ENCODE results near the gene ZNF862. TPM values are rescaled to one million over a fixed set of nuclear protein-coding genes. Genes with fewer than 3 reads are reported as not detected.
"Not testable (repeated sequence)": the region's sequence is repeated elsewhere in the genome, so short reads cannot be mapped to it uniquely, and the experiment has no call there.

The ZNF862 gene
- total and polyA plus RNA-seq, 2 donors from 2014 or later = 5.7 to 29.1 TPM

GRCh38 chr7:149885191-149886017 is 47.2 kb downstream of the ZNF862 start:
- H3K36me3 ChIP-seq (ENCODE audit: control insufficient read depth in 2 of 3, insufficient read depth in 3 of 3, low read length in 3 of 3) = no peaks in the 10 kb centered on the region
- TF ChIP-seq, protein P1, sequence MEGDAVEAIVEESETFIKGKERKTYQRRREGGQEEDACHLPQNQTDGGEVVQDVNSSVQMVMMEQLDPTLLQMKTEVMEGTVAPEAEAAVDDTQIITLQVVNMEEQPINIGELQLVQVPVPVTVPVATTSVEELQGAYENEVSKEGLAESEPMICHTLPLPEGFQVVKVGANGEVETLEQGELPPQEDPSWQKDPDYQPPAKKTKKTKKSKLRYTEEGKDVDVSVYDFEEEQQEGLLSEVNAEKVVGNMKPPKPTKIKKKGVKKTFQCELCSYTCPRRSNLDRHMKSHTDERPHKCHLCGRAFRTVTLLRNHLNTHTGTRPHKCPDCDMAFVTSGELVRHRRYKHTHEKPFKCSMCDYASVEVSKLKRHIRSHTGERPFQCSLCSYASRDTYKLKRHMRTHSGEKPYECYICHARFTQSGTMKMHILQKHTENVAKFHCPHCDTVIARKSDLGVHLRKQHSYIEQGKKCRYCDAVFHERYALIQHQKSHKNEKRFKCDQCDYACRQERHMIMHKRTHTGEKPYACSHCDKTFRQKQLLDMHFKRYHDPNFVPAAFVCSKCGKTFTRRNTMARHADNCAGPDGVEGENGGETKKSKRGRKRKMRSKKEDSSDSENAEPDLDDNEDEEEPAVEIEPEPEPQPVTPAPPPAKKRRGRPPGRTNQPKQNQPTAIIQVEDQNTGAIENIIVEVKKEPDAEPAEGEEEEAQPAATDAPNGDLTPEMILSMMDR (IDR thresholded peaks at IDR 0.05; ENCODE audit: borderline replicate concordance, extremely low read depth, insufficient read depth) = no peak
- no peaks in the 10 kb centered on the region for H3K27me3 ChIP-seq (ENCODE audit: control insufficient read depth, insufficient read depth, low read length)
- H3K4me3 ChIP-seq (ENCODE audit: low read length in 3 of 3) = no peak overlapping the region
- intact Hi-C loops (cut with DNase I) = no loop called here
- FAIRE-seq = no peak
- peak in 3 of 5 donors; percentile 31 to 71 (median 47) for DNase-seq
- H3K4me1 ChIP-seq (ENCODE audit: control insufficient read depth in 2 of 3, insufficient read depth in 2 of 3, low read depth in 1 of 3, low read length in 3 of 3) = peaks cover 0 to 11% (median 0%) of the 10 kb centered on the region in 3 donors
- H3K27ac ChIP-seq (ENCODE audit: low read depth in 2 of 2, low read length in 2 of 2) = no peak overlapping the region
- no peaks in the 10 kb centered on the region for H3K9me3 ChIP-seq (ENCODE audit: control insufficient read depth in 2 of 3, insufficient read depth in 1 of 3, low read length in 3 of 3)
- no peak overlapping the region for H3K9ac ChIP-seq (ENCODE audit: low read length in 3 of 3)

DNA sequence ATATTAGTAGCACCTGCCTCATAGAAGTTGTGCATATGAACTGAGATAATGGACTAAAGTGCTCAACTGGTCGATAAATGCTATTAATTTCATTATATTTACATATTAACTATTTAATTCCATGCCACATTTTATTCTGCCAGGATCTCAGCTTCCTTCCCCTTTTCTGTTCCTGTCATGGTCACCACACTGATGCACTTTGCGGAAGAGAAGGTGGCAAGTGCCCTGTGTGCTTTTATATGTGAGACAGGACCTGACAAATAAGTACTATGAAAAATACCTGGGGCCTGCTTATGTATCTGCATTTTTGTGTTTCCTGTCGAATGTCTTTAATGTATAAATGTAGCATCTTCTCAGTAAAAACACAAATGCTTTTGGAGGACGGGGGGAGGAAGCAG is 47.8 kb downstream of the ZNF862 start:
- no peak overlapping the region for H3K27ac ChIP-seq (ENCODE audit: low read depth in 2 of 2, low read length in 2 of 2)
- no peak for FAIRE-seq
- H3K4me1 ChIP-seq (ENCODE audit: control insufficient read depth in 2 of 3, insufficient read depth in 2 of 3, low read depth in 1 of 3, low read length in 3 of 3) = peaks cover 0 to 11% (median 0%) of the 10 kb centered on the region in 3 donors

DNA sequence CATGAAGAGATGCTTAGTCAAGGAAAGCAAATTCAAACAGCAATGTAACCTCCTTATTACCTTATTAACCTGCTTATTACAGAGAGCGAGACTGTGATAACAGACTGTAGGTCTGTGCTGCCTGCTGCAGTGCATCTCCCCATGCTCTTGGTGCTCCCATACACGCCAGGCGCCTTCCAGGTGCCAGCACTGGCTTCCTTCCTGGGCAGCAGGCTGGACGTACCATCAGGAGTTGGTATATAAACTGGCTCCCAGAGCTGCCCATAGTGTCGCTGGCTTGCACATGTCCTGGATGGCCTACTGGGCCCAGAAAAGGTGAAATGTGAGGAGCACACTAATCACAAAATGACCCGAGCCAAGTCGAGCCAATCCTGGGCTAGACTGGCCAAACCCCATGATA is 49.1 kb downstream of the ZNF862 start:
- FAIRE-seq (no peak), DNase-seq (no peak)
- Histone ChIP-seq H3K4me3 (ENCODE audit: low read length in 3 of 3) (no peak overlapping the region), H3K9ac (ENCODE audit: low read length in 3 of 3) (no peak overlapping the region), H3K36me3 (ENCODE audit: control insufficient read depth in 2 of 3, insufficient read depth in 3 of 3, low read length in 3 of 3) (no peaks in the 10 kb centered on the region), H3K4me1 (ENCODE audit: control insufficient read depth in 2 of 3, insufficient read depth in 2 of 3, low read depth in 1 of 3, low read length in 3 of 3) (peaks cover 0 to 8% (median 0%) of the 10 kb centered on the region in 3 donors), H3K27me3 (ENCODE audit: control insufficient read depth, insufficient read depth, low read length) (no peaks in the 10 kb centered on the region), H3K27ac (ENCODE audit: low read depth in 2 of 2, low read length in 2 of 2) (no peak overlapping the region), H3K9me3 (ENCODE audit: control insufficient read depth in 2 of 3, insufficient read depth in 1 of 3, low read length in 3 of 3) (no peaks in the 10 kb centered on the region)
- TF ChIP-seq, protein P1 (IDR thresholded peaks at IDR 0.05; ENCODE audit: borderline replicate concordance, extremely low read depth, insufficient read depth) = no peak
- intact Hi-C loops (cut with DNase I) = no loop called here

More for the DNA sequence above, 47.8 kb downstream of the ZNF862 start:
- intact Hi-C loops (cut with DNase I) = no loop called here
- TF ChIP-seq, protein P1 (IDR thresholded peaks at IDR 0.05; ENCODE audit: borderline replicate concordance, extremely low read depth, insufficient read depth) = no peak
- H3K27me3 ChIP-seq (ENCODE audit: control insufficient read depth, insufficient read depth, low read length) = no peaks in the 10 kb centered on the region
- no peak overlapping the region for H3K9ac ChIP-seq (ENCODE audit: low read length in 3 of 3)
- no peak overlapping the region for H3K4me3 ChIP-seq (ENCODE audit: low read length in 3 of 3)
- no peak for DNase-seq
- H3K9me3 ChIP-seq (ENCODE audit: control insufficient read depth in 2 of 3, insufficient read depth in 1 of 3, low read length in 3 of 3) = no peaks in the 10 kb centered on the region
- H3K36me3 ChIP-seq (ENCODE audit: control insufficient read depth in 2 of 3, insufficient read depth in 3 of 3, low read length in 3 of 3) = no peaks in the 10 kb centered on the region

GRCh38 chr7:149890715-149891114 is 52.5 kb downstream of the ZNF862 start:
- H3K9ac ChIP-seq (ENCODE audit: low read length in 3 of 3); FAIRE-seq; H3K4me1 ChIP-seq (ENCODE audit: control insufficient read depth in 2 of 3, insufficient read depth in 2 of 3, low read depth in 1 of 3, low read length in 3 of 3); DNase-seq; H3K4me3 ChIP-seq (ENCODE audit: low read length in 3 of 3); H3K27ac ChIP-seq (ENCODE audit: low read depth in 2 of 2, low read length in 2 of 2); H3K36me3 ChIP-seq (ENCODE audit: control insufficient read depth in 2 of 3, insufficient read depth in 3 of 3, low read length in 3 of 3); intact Hi-C loops (cut with DNase I); H3K9me3 ChIP-seq (ENCODE audit: control insufficient read depth in 2 of 3, insufficient read depth in 1 of 3, low read length in 3 of 3); H3K27me3 ChIP-seq (ENCODE audit: control insufficient read depth, insufficient read depth, low read length): not testable (repeated sequence)

- H3K9ac ChIP-seq (ENCODE audit: low read length in 3 of 3); H3K9me3 ChIP-seq (ENCODE audit: control insufficient read depth in 2 of 3, insufficient read depth in 1 of 3, low read length in 3 of 3); H3K27me3 ChIP-seq (ENCODE audit: control insufficient read depth, insufficient read depth, low read length); intact Hi-C loops (cut with DNase I); DNase-seq; H3K4me1 ChIP-seq (ENCODE audit: control insufficient read depth in 2 of 3, insufficient read depth in 2 of 3, low read depth in 1 of 3, low read length in 3 of 3); H3K4me3 ChIP-seq (ENCODE audit: low read length in 3 of 3); FAIRE-seq; H3K36me3 ChIP-seq (ENCODE audit: control insufficient read depth in 2 of 3, insufficient read depth in 3 of 3, low read length in 3 of 3); H3K27ac ChIP-seq (ENCODE audit: low read depth in 2 of 2, low read length in 2 of 2): not testable (repeated sequence)
These were observed 56.8 kb downstream of the ZNF862 start for GRCh38 chr7:149894957-149895356.

- FAIRE-seq; H3K4me1 ChIP-seq (ENCODE audit: control insufficient read depth in 2 of 3, insufficient read depth in 2 of 3, low read depth in 1 of 3, low read length in 3 of 3): not testable (repeated sequence)
These were observed 69.7 kb downstream of the ZNF862 start for GRCh38 chr7:149907776-149908376.

More at GRCh38 chr7:149907776-149908376, 69.7 kb downstream of the ZNF862 start:
- H3K27me3 ChIP-seq (ENCODE audit: control insufficient read depth, insufficient read depth, low read length); H3K36me3 ChIP-seq (ENCODE audit: control insufficient read depth in 2 of 3, insufficient read depth in 3 of 3, low read length in 3 of 3); intact Hi-C loops (cut with DNase I); H3K27ac ChIP-seq (ENCODE audit: low read depth in 2 of 2, low read length in 2 of 2); H3K4me3 ChIP-seq (ENCODE audit: low read length in 3 of 3); H3K9me3 ChIP-seq (ENCODE audit: control insufficient read depth in 2 of 3, insufficient read depth in 1 of 3, low read length in 3 of 3); DNase-seq; H3K9ac ChIP-seq (ENCODE audit: low read length in 3 of 3): not testable (repeated sequence)

Measured in kidney (tissue), 14 donors.